ENCODE results near the gene TRRAP. TPM values are rescaled to one million over a fixed set of nuclear protein-coding genes. Genes with fewer than 3 reads are reported as not detected.

TRRAP gene
- total and polyA plus RNA-seq, 2 of the 8 experiments (the other 6 are each of a cell fraction or from before 2014, with no cell fraction given): 21.7 to 48.6 TPM

DNA sequence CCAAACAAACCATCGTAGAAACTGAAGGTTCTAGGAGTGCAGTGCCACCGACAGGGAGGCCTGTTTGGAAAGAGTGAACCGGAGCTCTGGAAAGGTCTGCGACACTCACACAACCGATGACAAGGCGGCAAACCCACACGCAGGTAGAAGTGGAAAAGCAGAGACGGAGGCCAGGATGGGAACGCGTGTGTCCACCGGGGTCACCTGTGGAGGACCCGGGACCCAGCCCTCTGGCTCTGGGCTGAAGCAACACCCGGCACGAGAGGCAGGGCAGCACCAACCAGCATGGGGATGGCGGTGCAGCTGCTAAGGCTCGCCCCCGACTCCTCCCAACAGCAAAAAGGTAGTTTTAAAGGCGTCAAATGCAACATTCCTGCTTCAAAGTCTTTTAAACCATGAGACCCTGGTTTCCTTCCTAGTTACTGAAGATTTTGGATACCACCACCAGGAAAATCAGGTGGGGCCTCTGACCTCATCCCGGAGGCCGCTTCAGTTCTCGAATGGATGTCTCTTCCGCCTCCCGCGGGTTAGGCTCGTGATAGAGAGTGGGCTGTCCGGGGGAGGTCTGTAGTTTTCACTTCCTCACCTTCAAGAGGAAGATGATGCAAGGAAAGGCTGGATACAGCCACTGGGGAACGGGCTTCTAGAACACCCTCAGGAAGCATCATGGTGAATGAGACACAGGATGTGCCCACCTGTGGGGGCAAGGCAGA lies 150.1 kb downstream of the TRRAP start (continued):
- TF ChIP-seq RAD21 (IDR thresholded peaks at IDR 0.05 in 1 of 2, conservative IDR thresholded peaks at IDR 0.05 in 1 of 2; ENCODE audit: low read depth in 2 of 2, low read length in 2 of 2) (no peak), POLR2AphosphoS5 (IDR thresholded peaks at IDR 0.05; ENCODE audit: low read depth, low read length) (no peak), EP300 (IDR thresholded peaks at IDR 0.05; ENCODE audit: borderline replicate concordance in 1 of 2, low read depth in 2 of 2, low read length in 2 of 2) (no peak), CHD1 (IDR thresholded peaks at IDR 0.05; ENCODE audit: low read depth, low read length) (no peak), BCL11A (IDR thresholded peaks at IDR 0.05; ENCODE audit: low read depth in 2 of 2, low read length in 2 of 2) (no peak), KDM1A (IDR thresholded peaks at IDR 0.05; ENCODE audit: borderline replicate concordance, low read length) (no peak)
- TF ChIP-seq, protein P1, sequence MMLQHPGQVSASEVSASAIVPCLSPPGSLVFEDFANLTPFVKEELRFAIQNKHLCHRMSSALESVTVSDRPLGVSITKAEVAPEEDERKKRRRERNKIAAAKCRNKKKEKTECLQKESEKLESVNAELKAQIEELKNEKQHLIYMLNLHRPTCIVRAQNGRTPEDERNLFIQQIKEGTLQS (IDR thresholded peaks at IDR 0.05; ENCODE audit: insufficient read depth, low read depth, low read length): no peak

Data from H1 (cell line).